H9 (cell line): ENCODE data around the gene HLA-A. TPM values are rescaled to one million over a fixed set of nuclear protein-coding genes. Genes with fewer than 3 reads are reported as not detected.

Source experiments
- DNase-seq: peaks from one replicate; pipeline ENCODE4 v3.0.0-alpha.2; 2017
- H2AFZ ChIP-seq: one replicate; pipeline ENCODE4 v1.6.1; 2013; ENCODE audit warnings: mild to moderate bottlenecking, low read length, control low read depth, moderate library complexity
- H2AK5ac ChIP-seq: 2 replicates; pipeline ENCODE4 v1.6.1; 2013; ENCODE audit warnings: low read length, control low read depth, mixed read lengths; ENCODE audit not compliant: insufficient read length
- H2BK120ac ChIP-seq: one replicate; pipeline ENCODE4 v1.6.1; 2013; ENCODE audit warnings: low read depth, mild to moderate bottlenecking, low read length, control low read depth, inconsistent platforms; ENCODE audit not compliant: poor library complexity, severe bottlenecking
- H2BK12ac ChIP-seq: 2 replicates; pipeline ENCODE4 v1.6.1; 2013; ENCODE audit warnings: low read length, control low read depth, mixed read lengths, low read depth; ENCODE audit not compliant: insufficient read length
- H2BK15ac ChIP-seq: 2 replicates; pipeline ENCODE4 v1.6.1; 2013; ENCODE audit warnings: low read depth, low read length, control low read depth
- H2BK20ac ChIP-seq: one replicate; pipeline ENCODE4 v1.6.1; 2013; ENCODE audit warnings: low read depth, mild to moderate bottlenecking, low read length, control low read depth, inconsistent platforms; ENCODE audit not compliant: poor library complexity, severe bottlenecking
- H2BK5ac ChIP-seq: 2 replicates; pipeline ENCODE4 v1.6.1; 2013; ENCODE audit warnings: low read length, control low read depth, mixed read lengths; ENCODE audit not compliant: insufficient read length
- H3K14ac ChIP-seq: 2 replicates; pipeline ENCODE4 v1.6.1; 2013; ENCODE audit warnings: low read length, control low read depth; ENCODE audit not compliant: insufficient read depth
- H3K18ac ChIP-seq: 2 replicates; pipeline ENCODE4 v1.6.1; 2013; ENCODE audit warnings: low read depth, mild to moderate bottlenecking, mixed read lengths, low read length, control low read depth; ENCODE audit not compliant: insufficient read length
- H3K23ac ChIP-seq: 2 replicates; pipeline ENCODE4 v1.6.1; 2013; ENCODE audit warnings: low read length, control low read depth, mixed read lengths, low read depth; ENCODE audit not compliant: insufficient read length
- H3K23me2 ChIP-seq: 2 replicates; pipeline ENCODE4 v1.6.1; 2013; ENCODE audit warnings: low read depth, mild to moderate bottlenecking, mixed read lengths, low read length, control low read depth; ENCODE audit not compliant: insufficient read length, poor library complexity, severe bottlenecking
- H3K27ac ChIP-seq: 2 replicates; pipeline ENCODE4 v1.5.1; 2013; ENCODE audit warnings: low read length, control low read depth, mixed read lengths, low read depth; ENCODE audit not compliant: insufficient read length
- H3K27me3 ChIP-seq: 2 replicates; pipeline ENCODE4 v1.6.1; 2013; ENCODE audit warnings: low read length, control low read depth, inconsistent platforms; ENCODE audit not compliant: insufficient read depth
- H3K4ac ChIP-seq: 2 replicates; pipeline ENCODE4 v1.6.1; 2013; ENCODE audit warnings: low read depth, mild to moderate bottlenecking, control low read depth, inconsistent platforms, low read length, moderate library complexity
- H3K4me1 ChIP-seq: 2 replicates; pipeline ENCODE4 v1.6.1; 2013; ENCODE audit warnings: low read length, control low read depth, inconsistent platforms; ENCODE audit not compliant: insufficient read depth
- H3K4me2 ChIP-seq: 2 replicates; pipeline ENCODE4 v1.6.1; 2013; ENCODE audit warnings: low read length, control low read depth, mixed read lengths; ENCODE audit not compliant: insufficient read length, insufficient read depth
- H3K56ac ChIP-seq: 2 replicates; pipeline ENCODE4 v1.6.1; 2013; ENCODE audit warnings: low read depth, mild to moderate bottlenecking, mixed read lengths, low read length, control low read depth; ENCODE audit not compliant: insufficient read length
- H3K79me1 ChIP-seq: 2 replicates; pipeline ENCODE4 v1.6.1; 2013; ENCODE audit warnings: low read depth, mild to moderate bottlenecking, moderate library complexity, low read length, control low read depth, inconsistent platforms; ENCODE audit not compliant: insufficient read depth, poor library complexity, severe bottlenecking
- H3K79me2 ChIP-seq: 2 replicates; pipeline ENCODE4 v1.6.1; 2013; ENCODE audit warnings: low read length, control low read depth, inconsistent platforms; ENCODE audit not compliant: insufficient read depth
- H3K9ac ChIP-seq: 2 replicates; pipeline ENCODE4 v1.6.1; 2013; ENCODE audit warnings: low read length, control low read depth, mixed read lengths; ENCODE audit not compliant: insufficient read length; ENCODE audit errors: extremely low read depth
- H3K9me3 ChIP-seq: one replicate; pipeline ENCODE4 v1.6.1; 2013; ENCODE audit warnings: low read depth, low read length, inconsistent platforms; ENCODE audit not compliant: control insufficient read depth
- H3T11ph ChIP-seq: one replicate; pipeline ENCODE4 v1.6.1; 2013; ENCODE audit warnings: mild to moderate bottlenecking, low read length, control low read depth, inconsistent platforms
- H4K20me1 ChIP-seq: one replicate; pipeline ENCODE4 v1.6.1; 2013; ENCODE audit not compliant: control insufficient read depth, insufficient read length, insufficient read depth
- H4K5ac ChIP-seq: 2 replicates; pipeline ENCODE4 v1.6.1; 2013; ENCODE audit warnings: low read depth, mild to moderate bottlenecking, mixed read lengths, low read length, control low read depth; ENCODE audit not compliant: insufficient read length
- H4K8ac ChIP-seq: replicated peaks from 2 replicates; pipeline ENCODE4 v1.6.1; 2013; ENCODE audit warnings: low read length, control low read depth, mixed read lengths, low read depth; ENCODE audit not compliant: insufficient read length
- H4K91ac ChIP-seq: 2 replicates; pipeline ENCODE4 v1.6.1; 2013; ENCODE audit warnings: low read depth, mild to moderate bottlenecking, moderate library complexity, mixed read lengths, low read length, control low read depth; ENCODE audit not compliant: insufficient read length
- H3K27ac Mint-ChIP-seq, 3 experiments: 2 replicates in 2 of 3; 3 replicates in 1 of 3; pipeline ENCODE4 v1.8.0; 2020 to 2021; ENCODE audit warnings: mixed read lengths in 3 of 3, mild to moderate bottlenecking in 1 of 3, moderate library complexity in 1 of 3
- H3K27me3 Mint-ChIP-seq: 2 replicates; pipeline ENCODE4 v1.8.0; 2021; ENCODE audit warnings: low read depth, mild to moderate bottlenecking, moderate library complexity, mixed read lengths
- H3K36me3 Mint-ChIP-seq, 3 experiments: 2 replicates in 2 of 3; 3 replicates in 1 of 3; pipeline ENCODE4 v1.8.0; 2020 to 2021; ENCODE audit warnings: low read depth in 3 of 3, mixed read lengths in 3 of 3; ENCODE audit not compliant: insufficient read depth in 1 of 3
- H3K4me1 Mint-ChIP-seq, 2 experiments: 2 replicates each; pipeline ENCODE4 v1.8.0; 2020; ENCODE audit warnings: mixed read lengths in 2 of 2
- H3K4me3 Mint-ChIP-seq, 2 experiments: 2 replicates in 1 of 2; 3 replicates in 1 of 2; pipeline ENCODE4 v1.8.0; 2020 to 2021; ENCODE audit warnings: mild to moderate bottlenecking in 2 of 2, mixed read lengths in 2 of 2, moderate library complexity in 1 of 2
- H3K9me3 Mint-ChIP-seq, 2 experiments: 2 replicates in 1 of 2; 3 replicates in 1 of 2; pipeline ENCODE4 v1.8.0; 2020; ENCODE audit warnings: mild to moderate bottlenecking in 2 of 2, mixed read lengths in 2 of 2, moderate library complexity in 1 of 2
- WGBS: extraction: QIAGEN DNeasy Blood & Tissue Kit; methylation state at CpG from one replicate; pipeline ENCODE4 v1.1.7; 2013; ENCODE audit warnings: missing lambda C conversion rate, low lambda C conversion rate, mixed read lengths; ENCODE audit not compliant: insufficient read length; ENCODE audit errors: extremely low coverage; 5-methylcytosine and 5-hydroxymethylcytosine counted together
- total RNA-seq: library from RNA; stranded (reverse); gene quantifications from 2 replicates; pipeline ENCODE4 v1.2.1, GENCODE V29; 2021
- TF ChIP-seq, protein P1 (sequence below): fragments of 200-600 bp; sonication (generic); conservative IDR thresholded peaks from 3 replicates; pipeline ENCODE4 v1.8.0; 2021; ENCODE audit warnings: antibody characterized with exemption, mild to moderate bottlenecking

HLA-A gene
- total RNA-seq, 1 experiment from 2014 or later = 248 TPM

DNA sequence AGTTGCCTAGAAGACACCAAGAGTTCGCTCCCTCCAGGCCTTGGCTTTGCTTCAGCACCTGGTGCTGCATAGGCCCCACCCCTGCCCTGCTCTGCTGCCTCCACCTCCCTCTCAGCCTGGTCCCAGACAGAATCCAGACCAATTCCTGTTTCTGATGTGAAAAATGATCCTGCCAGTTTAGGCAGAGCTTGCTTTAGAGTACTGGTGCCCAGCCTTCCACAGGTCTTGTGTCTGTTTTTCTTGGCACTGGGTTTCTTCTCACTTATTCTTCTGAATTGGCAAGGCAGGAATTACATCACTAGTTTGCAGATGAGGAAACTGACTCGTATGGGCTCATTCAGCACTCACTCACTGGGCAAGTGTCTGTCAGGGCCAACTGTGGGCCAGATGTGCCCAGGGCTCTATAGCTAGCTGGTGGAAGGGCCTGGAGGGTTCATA is 53.0 kb downstream of the HLA-A start:
- Histone ChIP-seq H2BK15ac (no peak overlapping the region), H3K9ac (no peak overlapping the region)
- no CpG with 5 or more reads among the region's 2 CpGs for WGBS

More for the DNA sequence above, 53.0 kb downstream of the HLA-A start:
- Histone ChIP-seq H4K8ac (no peak overlapping the region), H3K4me1 (no peaks in the 10 kb centered on the region), H3K79me1 (no peaks in the 10 kb centered on the region), H3K23ac (no peak overlapping the region), H3K23me2 (no peaks in the 10 kb centered on the region), H3K9me3 (no peaks in the 10 kb centered on the region), H2BK5ac (no peak overlapping the region), H4K91ac (no peak overlapping the region), H3K4me2 (no peak overlapping the region), H4K20me1 (no peaks in the 10 kb centered on the region), H3K14ac (no peak overlapping the region), H3K27ac (no peak overlapping the region), H2BK12ac (no peak overlapping the region), H2AFZ (no peak overlapping the region), H2AK5ac (no peak overlapping the region), H4K5ac (no peak overlapping the region), H3K56ac (no peak overlapping the region), H3K79me2 (no peaks in the 10 kb centered on the region), H3K4ac (no peak overlapping the region), H2BK20ac (no peak overlapping the region), H3T11ph (no peak overlapping the region), H3K18ac (no peak overlapping the region), H2BK120ac (no peak overlapping the region), H3K27me3 (no peaks in the 10 kb centered on the region)
- H3K36me3 Mint-ChIP-seq = no peaks in the 10 kb centered on the region
- peak overlapping the region in 1 of 3 experiments; percentile 66; a peak in 2 of 7 replicates for H3K27ac Mint-ChIP-seq
- peaks cover 50% of the 10 kb centered on the region for H3K27me3 Mint-ChIP-seq
- no peak for DNase-seq
- no peaks in the 10 kb centered on the region; a peak in 1 of 5 replicates for H3K9me3 Mint-ChIP-seq
- H3K4me3 Mint-ChIP-seq = no peak overlapping the region
- H3K4me1 Mint-ChIP-seq = no peaks in the 10 kb centered on the region; a peak in 1 of 4 replicates
- TF ChIP-seq, protein P1, sequence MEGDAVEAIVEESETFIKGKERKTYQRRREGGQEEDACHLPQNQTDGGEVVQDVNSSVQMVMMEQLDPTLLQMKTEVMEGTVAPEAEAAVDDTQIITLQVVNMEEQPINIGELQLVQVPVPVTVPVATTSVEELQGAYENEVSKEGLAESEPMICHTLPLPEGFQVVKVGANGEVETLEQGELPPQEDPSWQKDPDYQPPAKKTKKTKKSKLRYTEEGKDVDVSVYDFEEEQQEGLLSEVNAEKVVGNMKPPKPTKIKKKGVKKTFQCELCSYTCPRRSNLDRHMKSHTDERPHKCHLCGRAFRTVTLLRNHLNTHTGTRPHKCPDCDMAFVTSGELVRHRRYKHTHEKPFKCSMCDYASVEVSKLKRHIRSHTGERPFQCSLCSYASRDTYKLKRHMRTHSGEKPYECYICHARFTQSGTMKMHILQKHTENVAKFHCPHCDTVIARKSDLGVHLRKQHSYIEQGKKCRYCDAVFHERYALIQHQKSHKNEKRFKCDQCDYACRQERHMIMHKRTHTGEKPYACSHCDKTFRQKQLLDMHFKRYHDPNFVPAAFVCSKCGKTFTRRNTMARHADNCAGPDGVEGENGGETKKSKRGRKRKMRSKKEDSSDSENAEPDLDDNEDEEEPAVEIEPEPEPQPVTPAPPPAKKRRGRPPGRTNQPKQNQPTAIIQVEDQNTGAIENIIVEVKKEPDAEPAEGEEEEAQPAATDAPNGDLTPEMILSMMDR = no peak

Other genes with a start within 250 kb of the HLA-A start
- gene HLA-F, start 219.1 kb upstream of the HLA-A start, total RNA-seq = 7.0 and 7.4 TPM in 2 replicates
- 2.7 and 2.9 TPM in 2 replicates for gene HLA-G, start 114.7 kb upstream of the HLA-A start, total RNA-seq
- 31.9 and 33.1 TPM in 2 replicates for gene POLR1H, start 118.7 kb downstream of the HLA-A start, total RNA-seq
- 22.7 and 23.8 TPM in 2 replicates for gene PPP1R11, start 124.7 kb downstream of the HLA-A start, total RNA-seq
- gene RNF39, start 133.2 kb downstream of the HLA-A start, total RNA-seq = 0.26 and 0.39 TPM in 2 replicates
- not detected in 2 replicates for gene TRIM31, start 170.6 kb downstream of the HLA-A start, total RNA-seq
- gene TRIM40, start 193.6 kb downstream of the HLA-A start, total RNA-seq = not detected in 2 replicates
- 0.07 and 0.09 TPM in 2 replicates for gene TRIM10, start 218.7 kb downstream of the HLA-A start, total RNA-seq
- gene TRIM15, start 221.0 kb downstream of the HLA-A start, total RNA-seq = 0.20 TPM in 1 of 2 replicates, not detected in the other